Dermis microvascular lymphatic vessel endothelial cell (primary cell): ENCODE measurements around the gene PLOD2. TPM values are rescaled to one million over a fixed set of nuclear protein-coding genes. Genes with fewer than 3 reads are reported as not detected.

ENCODE experiments used
- DNase-seq, 2 donors: peaks; one replicate each; pipeline versions ENCODE4 v3.0.0 to v3.0.0-alpha.2; 2010; ENCODE audit warnings: low read depth in 2 of 2
- total RNA-seq: library from RNA; depleted of rRNA; stranded (reverse); fragments of >200 nt; gene quantifications from 2 replicates; pipeline ENCODE4 v1.2.1, GENCODE V29; 2014

The PLOD2 gene
- 70.2 and 81.0 TPM in 2 replicates for total RNA-seq

DNA sequence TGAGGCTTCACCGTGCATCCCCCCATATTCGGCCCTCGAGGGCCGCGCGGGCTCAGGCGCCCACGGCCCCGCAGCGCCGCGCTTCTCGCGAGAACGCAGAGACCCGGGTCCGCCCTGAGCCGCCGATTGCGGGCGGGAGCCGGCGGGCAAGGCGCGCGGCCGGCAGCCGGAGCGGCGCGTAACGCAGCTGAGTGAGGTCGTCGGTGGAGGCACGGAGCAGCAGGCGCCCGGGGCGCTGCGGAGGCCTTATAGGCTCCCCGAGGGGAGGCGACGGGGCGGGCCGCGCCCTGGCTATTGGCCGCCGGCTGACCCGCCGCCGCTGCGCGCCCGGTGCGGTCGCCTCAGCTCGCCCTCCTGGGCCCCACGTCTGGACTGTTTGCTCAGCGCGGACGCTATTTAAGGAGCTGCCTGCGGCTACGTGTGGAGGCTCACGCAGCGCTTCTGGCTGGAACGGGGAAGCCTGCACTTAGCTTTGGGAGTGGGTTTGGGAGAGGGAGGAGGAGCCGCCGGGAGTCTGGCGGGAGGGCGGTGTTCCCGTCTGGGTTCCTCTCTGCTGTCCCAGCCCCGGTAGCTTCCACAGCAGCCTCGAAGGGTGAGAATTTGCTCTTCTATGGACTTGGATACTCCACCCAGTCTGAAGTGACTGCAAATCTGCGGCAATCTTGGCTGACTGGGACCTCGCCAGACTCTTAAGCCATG, at the start of gene PLOD2:
Gene PLOD2, minus strand, starts transcription at position 221 of the 699 bp plus-strand sequence. Its CDS starts 195 bp downstream, at position 26.
- DNase-seq, result peak in 1 of 2 donors; percentile 89

GRCh38 chr3:146209371-146209770, 48.4 kb upstream of the PLOD2 start:
- no peak for DNase-seq

DNA sequence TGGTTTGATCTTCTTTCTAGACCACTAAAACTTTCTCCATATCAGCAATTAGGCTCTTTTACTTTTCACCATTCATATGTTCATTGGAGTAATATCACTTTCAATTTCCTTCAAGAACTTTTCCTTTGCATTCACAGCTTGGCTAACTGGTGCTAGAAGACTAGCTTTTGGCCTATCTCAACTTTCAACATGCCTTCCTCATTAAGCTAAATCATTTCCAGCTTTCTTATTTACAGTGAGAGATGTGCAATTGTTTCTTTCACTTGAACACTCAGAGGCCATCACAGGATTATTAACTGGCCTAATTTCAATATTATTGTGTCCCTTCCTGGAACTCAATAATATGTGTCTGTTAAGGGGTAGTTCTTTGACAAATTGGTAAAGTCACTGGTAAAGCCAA, 42.8 kb upstream of the PLOD2 start:
- DNase-seq, result no peak

GRCh38 chr3:146200461-146201220, 39.7 kb upstream of the PLOD2 start:
- DNase-seq, result no peak

DNA sequence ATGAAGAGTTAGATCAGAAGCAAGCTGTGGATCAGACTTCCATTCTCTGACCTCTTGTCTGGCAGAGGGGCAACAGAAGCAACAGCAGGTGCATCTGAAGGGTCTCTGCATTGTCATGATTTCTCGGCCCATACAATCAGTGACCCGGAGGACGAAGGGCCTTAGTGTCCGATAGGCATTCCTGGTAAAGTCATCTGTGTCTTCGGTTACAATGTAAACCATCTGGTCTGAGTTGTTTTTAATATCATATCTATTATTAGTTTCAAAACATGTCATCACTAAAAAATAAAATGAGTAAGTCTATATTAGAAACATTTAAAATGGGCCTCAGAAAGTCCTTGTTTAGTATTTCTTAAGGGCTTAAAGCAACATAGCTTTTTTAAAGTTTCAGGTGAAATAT, 38.8 kb upstream of the PLOD2 start:
- DNase-seq, result no peak

DNA sequence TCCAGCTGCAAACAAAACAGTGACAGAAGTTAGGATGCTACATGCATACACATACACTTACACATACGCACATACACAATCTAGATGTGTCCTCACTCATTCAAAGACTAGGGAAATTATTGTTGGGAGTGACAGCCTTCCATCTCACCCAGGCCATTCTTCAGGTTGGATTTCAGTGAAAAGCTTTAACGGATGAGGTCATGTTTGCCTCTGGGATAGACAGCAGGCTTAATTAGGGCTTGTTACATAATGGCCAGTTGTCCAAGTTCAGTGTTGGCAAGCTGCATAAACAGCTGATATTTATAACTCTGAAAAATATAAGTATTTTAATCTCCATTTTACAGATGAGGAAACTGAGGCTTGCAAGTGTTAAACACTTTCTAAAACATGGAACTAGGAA, 35.8 kb upstream of the PLOD2 start:
- DNase-seq, result no peak

DNA sequence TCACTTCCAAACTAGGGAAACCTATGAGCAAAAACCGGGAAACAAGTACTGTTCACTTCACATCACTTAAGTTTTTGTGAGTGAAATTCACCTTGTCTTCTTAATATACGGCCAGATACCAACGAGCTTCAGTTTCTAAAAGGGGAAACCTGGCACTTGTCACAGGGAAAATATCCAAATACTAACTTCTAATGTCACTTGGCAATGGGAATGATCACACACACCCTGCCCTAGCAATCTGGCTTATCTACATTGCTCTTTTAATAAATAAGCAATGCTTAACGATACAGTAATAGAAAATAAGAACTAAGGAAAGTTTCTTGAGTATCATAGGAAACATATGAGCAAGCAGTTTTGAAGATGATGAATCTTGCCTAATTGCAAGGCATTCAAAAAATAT, 34.6 kb upstream of the PLOD2 start:
- peak in 1 of 2 donors; percentile 40 for DNase-seq

- peak; percentile 87 to 92 for DNase-seq
These were observed 34.0 kb upstream of the PLOD2 start for GRCh38 chr3:146195030-146195429.

DNA sequence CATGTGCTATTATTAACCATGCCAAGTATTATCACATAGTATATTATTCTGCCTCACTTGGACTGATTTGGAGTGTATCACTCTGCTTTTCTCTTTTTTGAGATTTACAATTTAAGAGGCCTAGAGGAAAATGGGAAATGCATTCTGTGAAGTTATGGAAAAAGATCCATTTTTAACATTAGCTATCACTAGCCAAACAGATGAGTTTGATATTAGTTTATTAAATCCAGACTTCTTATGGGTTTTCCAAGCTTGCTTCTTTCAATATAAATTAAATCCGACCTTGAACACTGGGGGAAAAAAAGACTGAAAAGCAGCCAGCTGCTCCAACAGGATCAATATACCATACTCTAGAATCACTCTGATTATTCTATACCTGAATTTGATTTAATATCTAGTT, 30.1 kb upstream of the PLOD2 start:
- no peak for DNase-seq

DNA sequence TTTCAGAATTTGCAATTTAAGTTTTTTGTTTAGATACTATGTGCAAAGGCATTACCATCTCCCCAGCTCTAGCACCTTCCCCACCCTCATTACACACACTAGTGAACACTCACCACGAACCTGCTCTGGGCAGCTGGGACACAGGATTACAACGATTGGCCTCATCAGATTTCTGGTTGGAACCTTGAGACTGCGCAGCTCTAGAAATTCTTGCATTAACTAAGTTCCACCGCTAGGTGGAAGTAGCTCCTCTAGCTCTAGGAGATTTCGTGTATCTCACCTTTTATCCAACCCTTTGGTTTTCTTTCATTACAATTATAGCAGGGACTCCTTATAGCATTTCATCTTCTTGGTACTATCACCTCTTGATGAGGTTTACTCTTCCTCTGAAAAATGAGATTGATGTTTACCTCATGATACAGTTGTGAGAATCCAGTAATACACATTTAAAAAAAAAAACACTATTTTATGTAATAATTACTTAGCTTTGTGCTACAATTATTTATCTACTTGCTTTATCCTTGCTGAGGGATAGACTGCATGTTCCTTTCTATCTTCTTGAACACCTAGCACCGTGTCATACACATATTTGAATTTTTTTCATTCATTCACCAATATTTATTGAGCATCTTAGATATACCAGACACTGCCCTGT, 28.7 kb upstream of the PLOD2 start:
- peak in 1 of 2 donors; percentile 68 for DNase-seq

GRCh38 chr3:146187334-146187950, 26.5 kb upstream of the PLOD2 start:
- no peak for DNase-seq

- DNase-seq, result peak in 1 of 2 donors; percentile 57
These were observed 23.4 kb upstream of the PLOD2 start for GRCh38 chr3:146184241-146185015.

DNA sequence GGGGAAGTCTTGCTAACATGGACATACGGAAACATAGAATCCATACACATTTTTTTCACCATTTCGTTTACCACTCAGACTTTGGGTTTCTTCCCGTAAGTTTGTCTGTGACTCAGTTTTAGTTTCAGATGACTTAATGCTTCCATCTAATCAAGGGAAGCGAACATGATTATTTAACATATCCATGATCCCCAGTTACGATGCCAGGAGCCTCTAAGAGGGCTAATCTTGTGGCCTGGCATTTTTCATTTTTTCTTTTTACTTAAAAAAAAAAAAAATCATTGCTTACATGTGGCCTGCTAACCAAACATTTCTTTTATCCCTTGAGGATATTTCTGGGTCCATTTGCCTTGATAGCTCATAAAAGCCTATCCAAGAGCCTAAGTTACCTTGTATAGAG, 20.2 kb upstream of the PLOD2 start:
- no peak for DNase-seq

DNA sequence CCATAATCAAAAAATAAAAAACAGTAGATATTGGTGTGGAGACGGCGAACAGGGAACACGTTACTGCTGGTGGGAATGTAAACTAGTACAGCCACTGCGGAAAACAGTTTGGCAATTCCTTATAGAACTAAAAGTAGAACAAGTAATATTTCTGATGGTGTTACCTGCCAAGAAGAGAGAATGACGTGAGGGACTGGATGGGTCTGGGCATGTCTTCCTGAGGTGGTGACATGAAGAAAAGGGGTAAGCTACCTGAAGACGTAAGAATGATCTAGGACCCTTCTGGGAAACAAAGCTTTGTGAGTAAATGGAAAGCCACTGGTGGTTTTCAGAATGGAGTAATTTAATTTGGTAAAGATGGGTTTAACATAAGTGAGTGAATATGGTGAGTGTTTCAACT, 19.4 kb upstream of the PLOD2 start:
- DNase-seq, result no peak

GRCh38 chr3:146178006-146178689, 17.2 kb upstream of the PLOD2 start:
- no peak for DNase-seq

DNA sequence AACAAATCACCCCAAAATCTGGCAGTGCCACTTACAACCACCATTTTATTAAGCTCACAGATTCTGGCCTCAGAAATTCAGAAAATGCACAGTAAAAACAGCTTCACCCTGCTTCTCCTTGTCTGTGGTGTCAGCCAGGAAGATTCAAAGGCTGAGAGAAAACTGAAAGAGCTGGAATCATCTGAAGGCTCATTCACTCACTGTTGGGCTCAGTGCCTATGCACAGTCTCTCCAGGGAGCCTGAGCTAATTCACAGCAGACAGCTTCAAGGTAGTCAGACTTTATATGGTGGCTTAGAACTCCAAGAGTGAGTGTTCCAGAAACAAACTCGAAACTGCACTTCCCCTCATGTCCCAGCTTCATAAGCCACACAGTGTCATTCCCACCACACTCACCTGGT, 16.5 kb upstream of the PLOD2 start:
- DNase-seq, result peak in 1 of 2 donors; percentile 56

GRCh38 chr3:146177072-146177471, 16.1 kb upstream of the PLOD2 start:
- peak in 1 of 2 donors; percentile 80 for DNase-seq

DNA sequence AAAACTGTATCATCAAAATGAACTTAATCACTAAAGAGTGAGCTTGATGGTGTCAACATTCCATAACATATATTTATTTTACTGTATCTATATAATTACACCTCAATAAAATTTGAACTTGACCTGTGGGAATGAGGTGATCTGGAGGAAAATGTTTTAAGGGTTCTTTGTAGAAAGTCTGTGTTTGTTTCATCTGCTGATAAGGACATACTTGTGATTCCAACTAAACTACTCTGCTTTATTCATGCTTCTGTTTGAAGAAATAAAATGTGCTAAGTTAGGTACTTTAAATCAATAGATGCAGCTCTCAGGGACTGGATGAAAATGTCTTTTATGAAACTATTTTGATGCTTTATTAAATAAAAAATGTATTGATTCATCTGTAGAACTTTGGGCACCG, 11.6 kb upstream of the PLOD2 start:
- no peak for DNase-seq

- DNase-seq, result no peak
These were observed 9.6 kb upstream of the PLOD2 start for GRCh38 chr3:146170591-146170990.

DNA sequence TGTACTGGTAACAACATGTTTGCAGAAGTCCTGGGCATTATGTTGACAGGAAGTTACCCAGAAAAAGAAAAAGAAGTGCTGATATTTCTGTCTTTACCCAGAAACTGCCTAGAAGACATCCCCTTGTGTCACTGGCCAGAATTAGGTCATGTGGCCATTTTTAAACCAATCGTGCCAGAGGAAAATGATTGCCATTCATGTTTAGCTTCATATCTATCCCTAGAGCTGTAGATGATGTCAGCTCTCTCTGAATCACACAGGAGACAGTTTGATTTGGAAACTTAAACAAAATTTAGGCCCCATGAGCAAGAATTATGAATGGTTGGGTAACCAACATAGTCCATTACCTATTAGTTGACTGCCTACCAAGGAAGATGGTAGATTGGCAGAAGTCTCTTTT, 8.9 kb upstream of the PLOD2 start:
- DNase-seq, result peak in 1 of 2 donors; percentile 61

DNA sequence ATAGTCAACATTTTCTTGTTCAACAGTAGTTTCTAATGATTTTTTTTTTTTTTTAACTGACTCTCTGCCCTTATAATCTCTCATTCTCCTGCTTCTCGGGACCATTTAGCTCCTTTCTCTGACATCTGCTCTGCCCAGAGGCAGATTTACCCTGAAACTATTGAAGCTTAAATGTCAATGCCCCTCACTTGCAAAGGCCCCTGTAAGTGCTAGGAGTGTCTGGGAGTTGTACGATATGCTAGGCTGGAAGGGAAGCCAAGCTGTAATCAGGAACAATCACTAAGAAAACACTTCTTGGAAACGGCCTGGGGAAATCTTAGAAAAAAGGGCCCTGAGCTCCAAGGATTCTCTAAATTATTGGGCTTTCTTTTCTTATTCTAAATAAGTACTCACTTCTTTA, 5.8 kb upstream of the PLOD2 start:
- DNase-seq, result peak in 1 of 2 donors; percentile 61
